DND-41 (cell line): Measurements from ENCODE around the gene CLIP3.

ENCODE experiments used
- ATAC-seq: fragments of 200-7000 bp; cut with Tn5 transposase; 3 replicates; pipeline ENCODE4 v1.9.1; 2021; ENCODE audit warnings: low read depth; ENCODE audit not compliant: insufficient read depth
- DNase-seq: peaks from one replicate; pipeline ENCODE4 v3.0.0-alpha.2; 2020
- H2AFZ ChIP-seq: 2 replicates; pipeline ENCODE4 v1.6.0; 2012; ENCODE audit warnings: low read depth, low read length
- H3K27ac ChIP-seq: 2 replicates; pipeline ENCODE4 v1.5.1; 2012; ENCODE audit warnings: low read length, inconsistent platforms
- H3K27me3 ChIP-seq: fragments of 200-600 bp; sonication (generic); 2 replicates; pipeline ENCODE4 v1.6.0; 2012; ENCODE audit warnings: low read length, mild to moderate bottlenecking, inconsistent platforms; ENCODE audit not compliant: insufficient read depth, poor library complexity
- H3K36me3 ChIP-seq: 2 replicates; pipeline ENCODE4 v1.5.1; 2012; ENCODE audit warnings: low read length, inconsistent platforms; ENCODE audit not compliant: insufficient read depth
- H3K4me1 ChIP-seq: 2 replicates; pipeline ENCODE4 v1.5.1; 2012; ENCODE audit warnings: mild to moderate bottlenecking, low read length; ENCODE audit not compliant: insufficient read depth
- H3K4me2 ChIP-seq: 2 replicates; pipeline ENCODE4 v1.6.0; 2012; ENCODE audit warnings: mild to moderate bottlenecking, moderate library complexity, low read length, inconsistent platforms; ENCODE audit not compliant: insufficient read depth
- H3K4me3 ChIP-seq, 2 experiments: fragments of 200-600 bp in 1 of 2; shearing (Covaris generic) in 1 of 2; 2 replicates each; pipeline ENCODE4 v1.5.1; 2012 to 2016; ENCODE audit warnings: inconsistent platforms in 2 of 2, low read length in 2 of 2, mild to moderate bottlenecking in 2 of 2, low read depth in 1 of 2, moderate library complexity in 1 of 2
- H3K79me2 ChIP-seq: 2 replicates; pipeline ENCODE4 v1.6.0; 2012; ENCODE audit warnings: low read length, inconsistent platforms; ENCODE audit not compliant: insufficient read depth
- H3K9ac ChIP-seq: 2 replicates; pipeline ENCODE4 v1.6.0; 2012; ENCODE audit warnings: low read depth, mild to moderate bottlenecking, inconsistent platforms, low read length, moderate library complexity
- H3K9me3 ChIP-seq: 2 replicates; pipeline ENCODE4 v1.5.1; 2012; ENCODE audit warnings: low read length, moderate library complexity, mild to moderate bottlenecking, inconsistent platforms; ENCODE audit not compliant: insufficient read depth, severe bottlenecking
- H4K20me1 ChIP-seq: 2 replicates; pipeline ENCODE4 v1.6.0; 2012; ENCODE audit warnings: low read length; ENCODE audit not compliant: insufficient read depth
- EZH2 ChIP-seq: IDR thresholded peaks from 3 replicates; pipeline ENCODE4 v1.6.1; 2012; ENCODE audit warnings: borderline replicate concordance, low read depth, mild to moderate bottlenecking, moderate library complexity, low read length, inconsistent platforms; ENCODE audit not compliant: severe bottlenecking
- TF ChIP-seq, protein P1 (sequence below): IDR thresholded peaks from 2 replicates; pipeline ENCODE4 v1.5.1; 2012; ENCODE audit warnings: borderline replicate concordance, low read length, moderate library complexity, mild to moderate bottlenecking; ENCODE audit not compliant: poor library complexity, severe bottlenecking; ENCODE audit errors: extremely low read depth

Gene CLIP3

DNA sequence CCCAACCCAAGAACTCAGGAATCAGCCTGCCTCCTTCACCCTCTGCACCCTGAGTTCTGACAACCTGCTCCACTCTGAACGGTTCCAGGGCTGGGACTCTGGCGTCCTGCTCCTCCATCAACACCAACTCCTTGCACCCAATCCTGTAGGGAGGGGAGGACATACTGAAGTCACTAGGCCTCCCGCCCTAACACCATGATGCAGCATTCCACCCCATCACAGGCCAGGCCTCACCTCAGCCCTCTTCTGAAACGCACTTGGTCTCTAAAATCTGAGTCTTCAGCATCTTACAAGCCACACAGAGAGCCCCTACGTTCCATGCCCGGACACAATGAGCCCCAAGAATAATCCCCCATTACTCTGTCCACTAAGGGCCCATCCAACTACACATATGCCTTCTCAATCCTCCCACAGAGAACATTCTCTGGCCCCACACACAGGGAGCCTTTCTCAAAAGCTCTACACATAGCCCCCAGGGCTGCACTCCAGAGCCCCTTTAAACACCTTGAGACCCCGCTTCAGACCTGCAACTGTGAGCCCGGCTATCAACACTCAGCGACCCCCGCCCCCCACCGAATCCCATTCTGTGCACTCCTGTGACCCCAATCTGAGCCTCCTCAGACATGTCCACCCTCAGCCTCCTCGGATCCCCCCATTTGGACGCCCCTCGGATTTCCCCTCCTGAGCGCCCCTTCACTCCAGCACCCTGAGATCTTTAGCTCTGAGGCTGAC lies 19.2 kb downstream of the CLIP3 start:
- no peak for DNase-seq
- H3K4me2 ChIP-seq: peak overlapping the region; percentile 96
- ATAC-seq: no peak
- H3K9me3 ChIP-seq: no peaks in the 10 kb centered on the region
- peak overlapping the region; percentile 90 for H3K27ac ChIP-seq
- H3K4me3 ChIP-seq: peak overlapping the region; percentile 67 to 96
- no peak for TF ChIP-seq EZH2
- TF ChIP-seq, protein P1, sequence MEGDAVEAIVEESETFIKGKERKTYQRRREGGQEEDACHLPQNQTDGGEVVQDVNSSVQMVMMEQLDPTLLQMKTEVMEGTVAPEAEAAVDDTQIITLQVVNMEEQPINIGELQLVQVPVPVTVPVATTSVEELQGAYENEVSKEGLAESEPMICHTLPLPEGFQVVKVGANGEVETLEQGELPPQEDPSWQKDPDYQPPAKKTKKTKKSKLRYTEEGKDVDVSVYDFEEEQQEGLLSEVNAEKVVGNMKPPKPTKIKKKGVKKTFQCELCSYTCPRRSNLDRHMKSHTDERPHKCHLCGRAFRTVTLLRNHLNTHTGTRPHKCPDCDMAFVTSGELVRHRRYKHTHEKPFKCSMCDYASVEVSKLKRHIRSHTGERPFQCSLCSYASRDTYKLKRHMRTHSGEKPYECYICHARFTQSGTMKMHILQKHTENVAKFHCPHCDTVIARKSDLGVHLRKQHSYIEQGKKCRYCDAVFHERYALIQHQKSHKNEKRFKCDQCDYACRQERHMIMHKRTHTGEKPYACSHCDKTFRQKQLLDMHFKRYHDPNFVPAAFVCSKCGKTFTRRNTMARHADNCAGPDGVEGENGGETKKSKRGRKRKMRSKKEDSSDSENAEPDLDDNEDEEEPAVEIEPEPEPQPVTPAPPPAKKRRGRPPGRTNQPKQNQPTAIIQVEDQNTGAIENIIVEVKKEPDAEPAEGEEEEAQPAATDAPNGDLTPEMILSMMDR: no peak
- H3K27me3 ChIP-seq: no peaks in the 10 kb centered on the region
- H4K20me1 ChIP-seq: no peaks in the 10 kb centered on the region
- peak overlapping the region; percentile 97 for H2AFZ ChIP-seq
- H3K36me3 ChIP-seq: 0 out of 2 replicates have a peak, but pooled peaks cover 15% of the 10 kb centered on the region
- peaks cover 36% of the 10 kb centered on the region for H3K79me2 ChIP-seq
- H3K4me1 ChIP-seq: peaks cover 28% of the 10 kb centered on the region
- peak overlapping the region; percentile 92 for H3K9ac ChIP-seq

DNA sequence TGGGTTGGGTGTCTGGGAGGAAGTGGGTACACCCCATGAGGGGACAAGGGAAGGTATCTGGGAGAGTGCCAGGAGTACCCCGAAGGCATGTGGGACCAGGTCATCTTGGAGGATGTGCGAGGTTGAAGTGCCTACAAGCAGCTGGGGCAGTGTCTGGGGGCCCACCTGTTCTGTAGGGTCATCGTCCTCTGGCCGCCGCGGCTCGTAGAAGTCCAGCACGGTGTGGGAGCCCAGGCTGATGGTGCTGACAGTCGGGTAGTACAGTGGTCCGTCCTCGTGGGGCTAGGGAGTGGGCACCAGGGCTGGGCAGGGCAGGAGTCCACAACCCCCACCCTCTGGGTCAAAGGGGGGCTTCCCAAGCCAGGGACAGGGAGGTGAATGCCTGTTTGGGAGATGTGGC lies 22.3 kb downstream of the CLIP3 start:
- TF ChIP-seq, protein P1: no peak
- no peak for TF ChIP-seq EZH2
- peaks cover 24% of the 10 kb centered on the region for H3K79me2 ChIP-seq
- H3K27ac ChIP-seq: no peak overlapping the region
- no peaks in the 10 kb centered on the region for H3K36me3 ChIP-seq
- H3K27me3 ChIP-seq: no peaks in the 10 kb centered on the region
- ATAC-seq: no peak
- no peaks in the 10 kb centered on the region for H3K9me3 ChIP-seq
- H3K9ac ChIP-seq: no peak overlapping the region
- H3K4me3 ChIP-seq: no peak overlapping the region
- no peaks in the 10 kb centered on the region for H4K20me1 ChIP-seq
- DNase-seq: no peak
- no peak overlapping the region for H3K4me2 ChIP-seq
- H2AFZ ChIP-seq: no peak overlapping the region
- H3K4me1 ChIP-seq: peaks cover 23% of the 10 kb centered on the region

DNA sequence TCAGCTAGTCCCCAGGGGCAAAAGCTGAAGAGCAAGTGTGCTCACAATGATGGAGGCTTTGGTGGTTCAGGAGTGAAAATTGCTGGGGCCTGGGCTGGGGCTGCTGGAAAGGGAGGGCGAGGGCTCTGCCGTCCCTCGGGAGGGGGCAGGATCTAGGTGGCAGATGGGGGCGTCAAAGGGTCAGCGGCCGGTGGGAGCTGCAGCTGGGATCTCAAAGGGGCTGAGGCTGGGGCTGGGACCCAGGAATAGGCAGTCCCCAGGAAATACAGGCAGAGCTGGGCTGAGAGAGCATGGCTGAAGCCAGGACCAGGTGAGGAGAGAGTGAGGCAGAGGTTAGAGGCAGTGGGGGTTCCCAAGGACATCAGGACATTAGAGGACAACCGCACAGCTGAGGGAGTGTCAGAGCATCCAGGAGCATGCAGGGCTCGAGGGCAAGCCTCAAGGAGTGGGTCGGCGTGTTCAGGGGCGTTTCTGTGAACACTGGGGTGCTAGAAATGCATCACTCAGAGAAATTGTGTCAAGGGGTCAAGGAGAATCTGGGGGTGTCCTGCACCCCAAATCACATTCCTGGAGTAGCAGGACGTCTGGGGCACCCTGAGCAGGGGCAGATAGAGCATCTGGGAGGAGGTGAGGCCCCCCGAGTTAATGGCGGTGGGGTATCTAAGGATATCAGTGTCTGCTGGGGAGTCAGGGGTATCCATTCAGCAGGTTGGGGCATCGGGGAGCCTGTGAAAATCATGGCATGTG lies 22.9 kb downstream of the CLIP3 start:
- Histone ChIP-seq H3K27ac (no peak overlapping the region), H3K9ac (no peak overlapping the region), H3K4me3 (no peak overlapping the region)

More for the DNA sequence above, 22.9 kb downstream of the CLIP3 start:
- peaks cover 18% of the 10 kb centered on the region for H3K79me2 ChIP-seq
- H3K9me3 ChIP-seq: no peaks in the 10 kb centered on the region
- DNase-seq (no peak), ATAC-seq (no peak)
- no peaks in the 10 kb centered on the region for H3K27me3 ChIP-seq
- no peak overlapping the region for H2AFZ ChIP-seq
- no peak overlapping the region for H3K4me2 ChIP-seq
- no peaks in the 10 kb centered on the region for H3K36me3 ChIP-seq
- H4K20me1 ChIP-seq: no peaks in the 10 kb centered on the region
- H3K4me1 ChIP-seq: peaks cover 17% of the 10 kb centered on the region
- no peak for TF ChIP-seq EZH2
- TF ChIP-seq, protein P1: no peak
